ENCODE measurements around the gene ADGRF3. TPM values are rescaled to one million over a fixed set of nuclear protein-coding genes. Genes with fewer than 3 reads are reported as not detected.

Gene ADGRF3
- total and polyA plus RNA-seq, 2 of the 13 experiments (the other 11 are each of a cell fraction or from before 2014, with no cell fraction given), result 0.40 to 1.5 TPM

DNA sequence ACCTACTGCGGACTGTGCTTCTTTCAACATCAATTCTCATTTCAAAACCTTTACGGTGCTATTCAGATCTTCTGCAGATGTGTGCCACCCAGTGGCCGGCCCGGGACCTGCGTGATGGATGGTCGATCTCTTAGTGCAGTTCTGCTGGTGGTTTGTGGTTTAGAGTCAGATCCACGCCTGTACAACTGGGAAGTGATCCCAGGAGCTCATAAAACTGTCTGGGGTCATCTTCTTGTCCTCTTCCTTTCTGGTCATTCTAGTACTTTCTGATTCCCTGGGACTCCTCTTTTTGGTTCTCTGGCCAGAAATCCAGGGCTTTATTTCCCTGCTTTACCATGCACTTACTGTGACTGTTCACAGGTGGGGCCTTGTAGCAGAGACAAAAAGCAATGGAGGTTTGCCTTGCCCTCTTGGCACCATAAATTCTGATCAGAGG lies 16.5 kb downstream of the ADGRF3 start (continued):
- TF ChIP-seq KDM2A (CRISPR knock-in tag; IDR thresholded peaks at IDR 0.05; ENCODE audit: borderline replicate concordance, low read depth) (peak; percentile 74; the same call in 1 of the 2 replicates), ZNF251 (CRISPR knock-in tag; IDR thresholded peaks at IDR 0.05) (no peak), ARID2 (CRISPR knock-in tag; IDR thresholded peaks at IDR 0.05; ENCODE audit: borderline replicate concordance) (no peak), ETV6 (CRISPR knock-in tag; conservative IDR thresholded peaks at IDR 0.05) (0 out of 2 replicates have a peak, but pooled peaks have one; percentile 30), CBX1 (IDR thresholded peaks at IDR 0.05; ENCODE audit: low read depth) (no peak), ZFP62 (CRISPR knock-in tag; IDR thresholded peaks at IDR 0.05) (no peak), ZBED4 (CRISPR knock-in tag; IDR thresholded peaks at IDR 0.05; ENCODE audit: borderline replicate concordance) (peak; percentile 34; the same call in 1 of the 2 replicates), NFE2L1 (CRISPR knock-in tag; IDR thresholded peaks at IDR 0.05; ENCODE audit: borderline replicate concordance) (no peak), RNF2 (conservative IDR thresholded peaks at IDR 0.05; ENCODE audit: low read depth) (no peak), NR2C2 (CRISPR knock-in tag; IDR thresholded peaks at IDR 0.05; ENCODE audit: borderline replicate concordance) (no peak), CAMTA2 (CRISPR knock-in tag; IDR thresholded peaks at IDR 0.05; ENCODE audit: borderline replicate concordance) (no peak), RARG (CRISPR knock-in tag; IDR thresholded peaks at IDR 0.05; ENCODE audit: low read depth) (no peak), YEATS4 (CRISPR knock-in tag; IDR thresholded peaks at IDR 0.05; ENCODE audit: borderline replicate concordance) (no peak), ZFP82 (CRISPR knock-in tag; IDR thresholded peaks at IDR 0.05; ENCODE audit: borderline replicate concordance) (no peak), ZNF737 (CRISPR knock-in tag; IDR thresholded peaks at IDR 0.05; ENCODE audit: borderline replicate concordance) (no peak), ZNF644 (CRISPR knock-in tag; IDR thresholded peaks at IDR 0.05; ENCODE audit: low read depth) (no peak), SNAI1 (CRISPR knock-in tag; IDR thresholded peaks at IDR 0.05; ENCODE audit: borderline replicate concordance) (no peak), RFX5 (IDR thresholded peaks at IDR 0.05; ENCODE audit: low read depth, low read length) (no peak), ZNF552 (CRISPR knock-in tag; IDR thresholded peaks at IDR 0.05; ENCODE audit: borderline replicate concordance) (no peak), ZNF850 (CRISPR knock-in tag; conservative IDR thresholded peaks at IDR 0.05) (no peak), GABPB1 (CRISPR knock-in tag; IDR thresholded peaks at IDR 0.05) (no peak; the same call in 1 of the 2 replicates)
- TF ChIP-seq, protein P1, sequence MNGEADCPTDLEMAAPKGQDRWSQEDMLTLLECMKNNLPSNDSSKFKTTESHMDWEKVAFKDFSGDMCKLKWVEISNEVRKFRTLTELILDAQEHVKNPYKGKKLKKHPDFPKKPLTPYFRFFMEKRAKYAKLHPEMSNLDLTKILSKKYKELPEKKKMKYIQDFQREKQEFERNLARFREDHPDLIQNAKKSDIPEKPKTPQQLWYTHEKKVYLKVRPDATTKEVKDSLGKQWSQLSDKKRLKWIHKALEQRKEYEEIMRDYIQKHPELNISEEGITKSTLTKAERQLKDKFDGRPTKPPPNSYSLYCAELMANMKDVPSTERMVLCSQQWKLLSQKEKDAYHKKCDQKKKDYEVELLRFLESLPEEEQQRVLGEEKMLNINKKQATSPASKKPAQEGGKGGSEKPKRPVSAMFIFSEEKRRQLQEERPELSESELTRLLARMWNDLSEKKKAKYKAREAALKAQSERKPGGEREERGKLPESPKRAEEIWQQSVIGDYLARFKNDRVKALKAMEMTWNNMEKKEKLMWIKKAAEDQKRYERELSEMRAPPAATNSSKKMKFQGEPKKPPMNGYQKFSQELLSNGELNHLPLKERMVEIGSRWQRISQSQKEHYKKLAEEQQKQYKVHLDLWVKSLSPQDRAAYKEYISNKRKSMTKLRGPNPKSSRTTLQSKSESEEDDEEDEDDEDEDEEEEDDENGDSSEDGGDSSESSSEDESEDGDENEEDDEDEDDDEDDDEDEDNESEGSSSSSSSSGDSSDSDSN (CRISPR knock-in tag; IDR thresholded peaks at IDR 0.05), result no peak
- TF ChIP-seq, protein P2, sequence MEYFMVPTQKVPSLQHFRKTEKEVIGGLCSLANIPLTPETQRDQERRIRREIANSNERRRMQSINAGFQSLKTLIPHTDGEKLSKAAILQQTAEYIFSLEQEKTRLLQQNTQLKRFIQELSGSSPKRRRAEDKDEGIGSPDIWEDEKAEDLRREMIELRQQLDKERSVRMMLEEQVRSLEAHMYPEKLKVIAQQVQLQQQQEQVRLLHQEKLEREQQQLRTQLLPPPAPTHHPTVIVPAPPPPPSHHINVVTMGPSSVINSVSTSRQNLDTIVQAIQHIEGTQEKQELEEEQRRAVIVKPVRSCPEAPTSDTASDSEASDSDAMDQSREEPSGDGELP (IDR thresholded peaks at IDR 0.05; ENCODE audit: borderline replicate concordance, low read depth), result no peak
